Activated CD4-positive, alpha-beta T cell treated with anti-CD3 and anti-CD28 coated beads, Interleukin-2, amount 50 U/mL, for 4 hours (primary cell): ENCODE results near the gene PGA3.

Experiments used
- DNase-seq, 2 experiments: peaks; one replicate each; pipeline ENCODE4 v3.0.0-alpha.2; 2020

PGA3 gene

GRCh38 chr11:61254403-61255025 is 51.2 kb downstream of the PGA3 start:
- peak; percentile 41 to 47 for DNase-seq

GRCh38 chr11:61256710-61257482 is 53.6 kb downstream of the PGA3 start:
- DNase-seq, result no peak

- DNase-seq, result no peak
Observed at GRCh38 chr11:61258546-61258945, 55.2 kb downstream of the PGA3 start.

GRCh38 chr11:61259363-61259762 is 56.0 kb downstream of the PGA3 start:
- DNase-seq, result no peak
